HUDEP-2 (cell line): ENCODE data around the gene USP32.
"Not testable (repeated sequence)": the region's sequence is repeated elsewhere in the genome, so short reads cannot be mapped to it uniquely, and the experiment has no call there.

Experiments
- DNase-seq, 76 experiments: peaks; one replicate each; lab custom pipeline; 2025; ENCODE audit not compliant: unreplicated experiment in 76 of 76; lab: John Stamatoyannopoulos, UW

USP32 gene

GRCh38 chr17:60186846-60187745 is 204.8 kb downstream of the USP32 start:
- DNase-seq, result peak in 22 of 76 experiments; percentile 4 to 57 (median 16)

DNA sequence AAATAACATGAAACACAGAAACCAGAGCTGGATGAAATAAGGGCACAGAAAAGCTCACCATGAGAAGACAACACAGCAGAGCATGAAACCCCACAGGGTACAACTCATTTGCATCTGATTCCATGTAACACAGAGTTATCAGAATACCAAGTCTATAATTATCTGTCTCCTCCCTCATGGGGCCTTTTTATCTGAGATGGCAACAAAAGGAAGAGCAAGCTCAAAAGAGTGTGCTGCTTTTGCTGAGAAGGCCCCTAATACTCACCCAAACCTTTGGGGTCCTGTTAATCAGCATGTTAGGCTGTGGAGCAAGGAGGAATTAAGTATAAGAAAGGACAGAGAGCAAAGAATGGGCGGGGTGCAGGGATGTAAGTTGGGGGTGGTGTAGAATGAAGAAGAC is 205.6 kb downstream of the USP32 start:
- not testable (repeated sequence) for DNase-seq

DNA sequence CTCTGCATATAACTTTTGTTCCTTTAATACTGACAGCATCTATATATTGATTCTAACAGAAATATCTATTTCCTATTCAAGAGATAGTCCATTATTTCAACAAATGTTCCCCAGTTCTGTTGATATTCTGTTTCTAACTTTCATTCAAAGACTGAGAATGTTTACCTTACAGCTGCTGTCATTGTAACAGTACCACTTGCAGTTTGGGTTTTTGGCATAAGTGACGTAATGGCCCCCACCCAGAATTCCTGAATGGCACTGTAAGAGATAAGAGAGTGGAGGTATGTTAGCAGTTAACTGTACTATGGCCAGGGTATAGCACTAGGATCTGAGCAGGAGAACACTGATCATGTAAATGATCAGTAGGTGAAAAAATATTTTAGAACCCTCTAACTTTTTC is 211.6 kb downstream of the USP32 start:
- DNase-seq, result not testable (repeated sequence)

DNA sequence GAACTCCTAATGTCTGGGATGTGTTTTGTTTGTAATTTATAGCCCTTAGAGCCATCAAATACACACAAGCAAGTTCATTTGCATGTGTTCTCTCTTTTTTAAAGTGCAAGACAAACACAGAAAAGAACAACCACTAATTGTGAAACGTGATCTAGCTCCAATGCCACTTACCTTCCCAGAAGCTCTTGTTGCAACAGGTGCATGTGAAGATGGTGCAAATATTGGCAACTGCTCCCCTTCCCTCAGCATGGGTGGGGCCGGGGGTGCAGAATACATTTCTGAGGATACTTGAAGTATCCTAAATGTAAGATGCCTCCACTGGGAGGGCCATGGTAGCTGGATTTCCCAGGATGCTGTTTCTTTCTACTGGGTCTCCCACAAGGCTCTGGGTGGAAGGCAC is 213.8 kb downstream of the USP32 start:
- not testable (repeated sequence) for DNase-seq

DNA sequence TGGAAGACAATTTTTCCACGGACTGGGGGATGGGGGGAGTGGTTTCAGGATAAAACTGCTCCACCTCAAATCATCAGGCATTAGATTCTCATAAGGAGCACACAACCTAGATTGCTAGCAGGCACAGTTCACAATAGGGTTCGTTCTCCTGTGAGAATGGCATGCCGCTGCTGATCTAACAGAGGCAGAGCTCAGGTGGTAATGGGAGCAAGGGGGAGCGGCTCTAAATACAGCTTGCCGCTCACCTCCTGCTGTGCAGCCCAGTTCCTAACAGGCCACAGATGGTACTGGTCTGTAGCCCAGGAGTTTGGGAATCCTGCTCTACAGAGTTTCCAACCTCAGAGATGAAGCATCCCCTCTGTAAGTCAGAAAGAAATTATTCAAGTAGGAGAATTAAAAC is 215.2 kb downstream of the USP32 start:
- DNase-seq, result not testable (repeated sequence)

DNA sequence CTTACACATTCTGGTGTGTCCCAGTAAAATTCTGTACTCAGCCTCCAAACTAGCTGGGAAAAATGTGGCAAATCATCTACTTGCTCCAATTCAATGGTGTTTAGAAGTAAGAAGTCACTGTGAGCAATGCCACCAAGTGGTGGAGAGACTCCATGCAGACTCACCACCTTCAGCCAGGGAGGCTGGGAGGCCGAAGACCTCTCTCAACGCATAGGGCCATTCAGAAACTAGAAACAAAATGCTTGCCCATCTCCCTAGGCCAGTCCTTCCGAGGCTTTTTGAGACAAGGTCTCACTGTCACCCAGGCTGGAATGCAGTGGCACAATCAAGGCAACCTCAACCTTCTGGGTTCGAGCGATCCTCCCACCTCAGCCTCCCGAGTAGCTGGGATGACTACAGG is 217.2 kb downstream of the USP32 start:
- peak in 5 of 76 experiments; percentile 5 to 16 (median 11) for DNase-seq

- DNase-seq, result no peak
Measured at GRCh38 chr17:60174035-60174434, 217.9 kb downstream of the USP32 start.

DNA sequence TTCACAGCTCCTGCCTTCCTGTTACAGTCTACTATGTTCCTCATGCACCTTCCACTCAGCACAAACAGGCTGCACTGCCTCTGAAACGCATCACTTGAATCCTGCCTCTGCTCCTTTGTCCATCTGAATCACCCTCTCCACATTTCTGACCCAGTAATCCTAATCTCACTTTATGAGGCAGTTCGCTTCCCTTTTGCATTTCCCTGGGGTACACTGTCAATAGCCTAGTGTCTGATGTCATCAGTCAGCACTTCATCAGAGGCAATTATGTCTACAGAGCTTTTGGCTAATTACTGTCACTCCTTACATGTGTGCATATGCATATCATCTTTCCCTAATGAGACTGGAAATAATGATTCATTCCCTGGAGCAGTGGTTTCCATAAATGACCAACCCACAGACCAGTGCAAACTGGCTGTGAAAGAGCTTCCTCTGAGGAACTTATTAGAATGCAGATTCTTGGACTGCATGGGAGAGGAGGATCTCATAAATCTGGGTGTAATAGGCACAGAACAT is 218.6 kb downstream of the USP32 start:
- DNase-seq, result no peak

DNA sequence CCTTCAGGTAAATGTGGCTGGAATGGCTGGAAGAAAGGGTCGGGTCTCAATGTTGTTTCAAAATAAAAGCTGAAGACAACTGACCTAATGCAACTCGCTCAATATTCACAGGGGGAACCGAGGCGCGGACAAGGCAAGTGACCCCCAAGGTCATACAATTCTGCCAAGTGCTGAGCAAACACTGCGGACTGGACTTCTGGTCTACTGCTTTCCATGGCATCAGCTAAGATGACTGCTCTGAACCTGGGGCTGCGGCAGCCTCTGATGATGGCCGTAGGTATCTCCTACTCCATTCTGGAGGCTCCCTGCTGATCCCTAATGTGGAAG is 220.2 kb downstream of the USP32 start:
- no peak for DNase-seq

DNA sequence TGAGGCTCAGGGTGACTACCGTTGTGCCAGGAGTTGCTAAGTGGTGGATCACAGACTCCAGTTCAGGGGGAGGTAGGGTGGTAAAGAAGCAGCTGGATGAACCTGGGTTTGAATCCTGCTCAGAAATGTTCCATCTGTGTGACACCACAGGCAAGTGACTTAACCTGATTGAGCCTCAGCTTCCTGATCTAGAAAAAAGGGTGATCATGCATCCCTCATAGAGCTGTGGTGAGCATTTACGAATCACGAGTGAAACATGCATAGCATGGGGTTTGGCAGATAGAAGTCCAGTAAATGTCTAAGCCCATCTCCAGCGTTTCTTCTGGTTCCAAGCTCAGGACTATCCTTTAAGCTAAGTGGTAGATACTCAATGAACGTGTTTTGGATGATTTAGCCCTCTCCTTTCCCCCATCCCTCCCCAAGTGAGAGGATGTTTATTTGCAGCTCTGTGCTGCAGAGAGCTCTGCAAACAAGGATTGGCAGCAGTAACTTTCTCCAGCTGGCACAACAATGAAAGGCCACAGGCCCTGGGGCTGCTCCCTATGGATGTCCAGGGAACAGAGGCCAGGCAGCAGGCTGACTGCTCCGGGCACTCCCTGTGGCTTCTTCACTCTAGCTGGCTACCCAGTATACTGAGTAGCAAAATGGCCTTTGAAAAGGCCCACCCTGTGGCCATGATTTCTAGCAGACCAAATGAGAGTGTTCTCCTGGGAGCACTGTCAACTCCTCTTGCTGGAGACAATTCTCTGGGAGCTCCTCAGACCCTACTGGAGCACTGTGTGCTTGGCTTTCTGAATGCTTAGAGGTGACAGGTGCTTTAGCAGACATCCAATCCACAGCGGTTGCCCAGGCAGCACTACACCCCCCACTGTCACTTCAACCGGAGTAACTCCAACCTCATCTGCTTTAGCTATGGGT is 220.8 kb downstream of the USP32 start:
- DNase-seq, result no peak

DNA sequence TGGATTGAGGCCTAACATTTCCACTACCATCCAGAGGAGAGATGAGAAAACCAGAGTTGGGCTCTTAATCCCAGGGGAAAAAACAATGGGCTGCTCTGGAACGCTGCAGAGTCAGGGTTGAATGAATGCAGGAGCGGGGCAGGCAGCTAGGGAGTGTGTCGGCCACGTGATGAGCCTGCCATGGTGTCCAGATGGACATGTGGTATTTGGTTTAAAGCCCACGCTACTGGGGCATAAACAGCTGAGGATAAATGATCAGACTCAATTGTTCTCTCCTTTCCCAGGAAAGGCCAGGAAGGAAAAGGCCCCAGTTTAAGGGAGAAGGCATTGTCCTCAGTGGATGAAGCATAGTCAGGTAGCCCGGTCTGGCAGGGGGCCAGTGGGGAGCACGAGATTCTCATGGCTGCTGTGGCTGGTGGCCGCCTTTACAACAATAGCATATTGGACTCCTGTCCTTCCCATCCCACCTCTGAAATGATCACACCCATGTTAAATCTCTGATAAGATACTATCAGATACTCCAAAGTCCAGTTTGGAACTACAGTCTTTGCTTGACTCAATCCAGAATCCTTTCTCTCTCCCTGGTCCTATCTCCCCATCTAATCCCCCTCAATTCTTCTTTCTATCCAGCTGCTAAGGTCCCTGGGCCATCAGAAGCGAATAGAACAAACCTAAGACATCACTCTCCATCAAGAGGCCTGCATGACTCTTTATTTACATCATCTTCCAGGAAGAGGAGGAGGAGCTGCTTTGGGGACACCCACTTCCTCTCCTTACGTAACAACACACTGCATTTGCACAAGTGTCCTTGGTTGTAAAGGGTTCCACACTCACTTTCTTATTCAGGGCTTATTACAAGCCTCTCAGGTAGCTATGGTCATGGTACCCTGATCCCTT is 221.8 kb downstream of the USP32 start:
- no peak for DNase-seq

- DNase-seq, result no peak
Measured at GRCh38 chr17:60168654-60169053, 223.3 kb downstream of the USP32 start.

- no peak for DNase-seq
Measured at GRCh38 chr17:60167065-60167741, 224.7 kb downstream of the USP32 start.

GRCh38 chr17:60165971-60166370 is 226.0 kb downstream of the USP32 start:
- peak in 14 of 76 experiments; percentile 6 to 64 (median 30) for DNase-seq

DNA sequence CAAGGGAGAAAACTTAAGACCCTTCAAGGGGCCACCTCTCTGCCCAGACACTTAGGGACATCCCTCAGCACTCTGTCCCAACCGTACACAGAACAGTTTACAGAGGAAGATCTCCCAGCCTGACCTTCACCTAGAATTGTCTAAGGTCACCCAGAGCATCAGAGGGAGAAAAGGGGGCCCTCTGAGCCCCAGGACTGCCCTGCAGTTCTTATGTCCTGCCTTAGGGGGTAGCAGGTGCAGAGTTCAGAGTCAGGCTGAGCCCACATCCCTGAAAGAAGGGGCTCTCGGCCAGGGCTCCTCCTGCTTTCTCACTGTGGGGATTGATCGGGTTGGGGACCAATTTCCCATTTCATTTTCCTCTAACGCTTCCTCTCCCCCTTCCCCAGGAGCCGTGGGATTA is 226.7 kb downstream of the USP32 start:
- no peak for DNase-seq

- no peak for DNase-seq
Measured at GRCh38 chr17:60164697-60165096, 227.2 kb downstream of the USP32 start.

GRCh38 chr17:60164164-60164563 is 227.8 kb downstream of the USP32 start:
- DNase-seq, result no peak

- DNase-seq, result peak in 5 of 76 experiments; percentile 3 to 23 (median 12)
Measured at GRCh38 chr17:60163108-60163784, 228.7 kb downstream of the USP32 start.
